RPMI7951 (cell line): Measurements from ENCODE around the gene RNF123. TPM values are rescaled to one million over a fixed set of nuclear protein-coding genes. Genes with fewer than 3 reads are reported as not detected.

Experiments
- DNase-seq: peaks from one replicate; pipeline ENCODE4 v3.0.0-alpha.2; 2012; ENCODE audit warnings: low read depth
- total RNA-seq: library from RNA; depleted of rRNA; stranded (reverse); fragments of >200 nt; shearing (Covaris generic); gene quantifications from 2 replicates; pipeline ENCODE4 v1.2.3, GENCODE V29; 2014

RNF123 gene
- total RNA-seq, 1 experiment from 2014 or later, result 17.4 TPM

GRCh38 chr3:49658711-49659110 is 30.6 kb upstream of the RNF123 start:
- no peak for DNase-seq

GRCh38 chr3:49659756-49660155 is 29.6 kb upstream of the RNF123 start:
- no peak for DNase-seq

DNA sequence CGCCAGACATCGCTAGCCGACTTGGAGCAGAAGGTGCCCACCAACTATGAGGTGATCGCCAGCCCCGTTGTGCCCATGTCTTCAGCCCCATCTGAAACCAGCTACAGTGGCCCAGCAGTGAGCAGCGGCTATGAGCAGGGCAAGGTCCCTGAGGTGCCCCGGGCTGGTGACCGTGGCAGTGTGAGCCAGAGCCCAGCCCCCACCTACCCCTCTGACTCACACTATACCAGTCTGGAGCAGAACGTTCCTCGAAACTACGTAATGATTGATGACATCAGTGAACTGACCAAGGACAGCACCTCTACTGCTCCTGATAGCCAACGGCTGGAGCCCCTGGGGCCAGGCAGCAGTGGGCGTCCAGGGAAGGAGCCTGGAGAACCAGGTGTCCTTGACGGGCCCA is 28.1 kb upstream of the RNF123 start:
- DNase-seq, result peak; percentile 29

GRCh38 chr3:49662021-49662420 is 27.3 kb upstream of the RNF123 start:
- no peak for DNase-seq

GRCh38 chr3:49662720-49663413 is 26.5 kb upstream of the RNF123 start:
- DNase-seq, result no peak

GRCh38 chr3:49663831-49664230 is 25.5 kb upstream of the RNF123 start:
- DNase-seq, result no peak

- no peak for DNase-seq
Measured at GRCh38 chr3:49664300-49664699, 25.1 kb upstream of the RNF123 start.

DNA sequence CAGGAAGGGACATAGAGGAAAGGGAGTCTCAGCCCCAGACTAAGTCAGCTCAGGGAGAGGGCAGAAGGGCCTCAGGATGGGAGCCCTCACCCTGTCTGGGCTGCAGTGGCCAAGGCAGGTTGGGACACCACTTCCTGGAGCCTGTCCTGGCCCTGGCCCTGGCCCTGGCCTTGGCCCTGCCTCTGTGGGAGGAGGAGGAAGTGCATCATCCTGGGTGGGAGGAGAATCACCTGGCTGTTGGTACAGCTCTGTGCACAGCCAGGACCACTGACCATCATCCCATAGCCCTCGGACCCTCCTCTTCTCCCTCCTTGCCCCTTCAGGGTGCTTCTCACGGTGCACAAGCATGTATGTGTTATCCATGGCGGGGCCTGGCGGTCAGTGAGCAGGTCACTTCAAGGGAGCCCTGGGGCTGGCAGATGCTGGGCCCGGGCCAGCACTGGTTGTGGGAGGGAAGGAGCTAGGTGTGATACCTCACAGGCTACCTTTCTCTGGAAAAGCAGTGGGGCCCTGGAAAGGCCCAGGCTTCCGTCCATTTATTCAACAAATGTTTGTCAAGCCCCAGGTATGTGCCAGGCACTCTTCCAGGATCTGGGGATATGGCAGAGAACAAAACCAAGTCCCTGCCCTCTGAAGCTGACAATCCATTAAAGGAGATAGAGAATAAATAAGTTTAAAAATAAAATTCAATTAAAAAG is 23.4 kb upstream of the RNF123 start:
- DNase-seq, result no peak

DNA sequence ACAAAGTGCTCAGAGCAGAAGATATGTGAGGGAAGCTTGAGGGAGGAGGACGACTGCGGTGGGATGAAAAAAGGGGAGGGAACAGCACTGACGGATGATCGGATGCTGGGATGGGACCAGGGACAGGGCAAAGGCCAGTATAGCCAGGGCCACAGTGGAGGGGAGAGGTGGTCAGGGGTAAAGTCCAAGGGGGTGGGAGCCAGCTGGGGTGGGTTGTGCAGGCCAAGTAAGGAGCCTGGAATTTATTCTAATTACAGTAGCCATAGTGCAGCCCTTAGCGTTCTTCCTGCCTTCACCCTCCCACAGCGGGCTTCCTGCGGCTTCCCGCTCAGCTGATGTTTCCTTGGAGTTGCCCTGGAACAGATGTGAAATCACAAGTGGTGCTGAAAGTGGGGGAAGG is 22.8 kb upstream of the RNF123 start:
- DNase-seq, result peak; percentile 43

GRCh38 chr3:49667701-49668413 is 21.5 kb upstream of the RNF123 start:
- no peak for DNase-seq

DNA sequence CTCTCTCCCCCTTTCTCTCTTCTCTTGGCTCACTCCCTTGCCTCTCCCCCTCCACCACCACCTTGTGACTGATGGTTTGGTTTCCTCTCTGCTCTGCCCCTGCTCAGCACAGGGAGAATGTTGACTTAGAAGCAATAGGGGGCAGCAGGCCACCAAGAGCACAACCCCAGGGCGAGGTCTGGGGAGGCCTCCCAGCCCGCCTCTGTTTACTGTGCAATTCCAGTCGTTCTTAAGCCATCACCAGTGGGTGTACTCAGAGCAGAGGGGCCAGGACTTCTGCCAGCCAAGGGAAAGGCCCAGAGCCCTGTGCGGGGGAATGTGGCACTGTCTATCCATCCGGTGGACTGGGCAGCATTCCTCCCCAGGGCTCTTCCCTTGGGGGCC is 21.0 kb upstream of the RNF123 start:
- DNase-seq, result no peak

GRCh38 chr3:49668861-49669260 is 20.5 kb upstream of the RNF123 start:
- DNase-seq, result peak; percentile 20

DNA sequence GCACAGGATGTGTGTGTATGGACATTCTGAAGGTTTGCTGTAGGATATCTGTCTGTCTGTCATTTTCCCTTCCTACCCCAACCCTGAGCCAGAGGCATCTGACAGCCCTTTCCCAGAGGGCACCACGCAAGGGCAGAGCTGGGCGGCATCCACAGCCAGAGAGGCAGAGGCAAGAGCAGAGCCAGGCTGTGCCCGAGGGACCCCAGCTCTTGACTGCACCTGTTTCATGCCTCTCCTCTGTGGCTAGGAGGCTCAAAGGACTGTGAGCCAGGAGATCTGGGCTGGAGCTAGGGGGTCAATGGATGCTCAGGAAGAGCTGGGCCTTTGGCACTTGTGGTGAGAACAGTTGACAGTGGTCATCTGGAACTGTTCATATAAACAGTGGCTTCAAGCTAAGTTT is 20.0 kb upstream of the RNF123 start:
- no peak for DNase-seq

DNA sequence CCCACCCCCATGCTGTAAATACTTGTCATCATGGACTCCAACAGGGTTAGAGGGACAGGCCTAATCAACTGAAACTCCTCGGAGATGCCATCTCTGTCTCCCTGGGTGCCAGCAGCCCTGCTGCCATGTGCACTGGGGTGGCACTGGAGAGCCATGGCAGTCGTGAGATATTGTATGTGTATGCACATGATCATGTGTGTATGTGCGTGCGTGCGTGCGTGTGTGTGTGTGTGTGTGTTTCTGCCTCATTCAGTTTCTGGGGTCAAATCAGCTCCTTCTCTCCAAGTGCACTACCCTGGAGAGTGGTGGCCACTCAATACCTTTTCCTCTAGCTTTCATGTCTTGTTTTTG is 18.4 kb upstream of the RNF123 start:
- no peak for DNase-seq

DNA sequence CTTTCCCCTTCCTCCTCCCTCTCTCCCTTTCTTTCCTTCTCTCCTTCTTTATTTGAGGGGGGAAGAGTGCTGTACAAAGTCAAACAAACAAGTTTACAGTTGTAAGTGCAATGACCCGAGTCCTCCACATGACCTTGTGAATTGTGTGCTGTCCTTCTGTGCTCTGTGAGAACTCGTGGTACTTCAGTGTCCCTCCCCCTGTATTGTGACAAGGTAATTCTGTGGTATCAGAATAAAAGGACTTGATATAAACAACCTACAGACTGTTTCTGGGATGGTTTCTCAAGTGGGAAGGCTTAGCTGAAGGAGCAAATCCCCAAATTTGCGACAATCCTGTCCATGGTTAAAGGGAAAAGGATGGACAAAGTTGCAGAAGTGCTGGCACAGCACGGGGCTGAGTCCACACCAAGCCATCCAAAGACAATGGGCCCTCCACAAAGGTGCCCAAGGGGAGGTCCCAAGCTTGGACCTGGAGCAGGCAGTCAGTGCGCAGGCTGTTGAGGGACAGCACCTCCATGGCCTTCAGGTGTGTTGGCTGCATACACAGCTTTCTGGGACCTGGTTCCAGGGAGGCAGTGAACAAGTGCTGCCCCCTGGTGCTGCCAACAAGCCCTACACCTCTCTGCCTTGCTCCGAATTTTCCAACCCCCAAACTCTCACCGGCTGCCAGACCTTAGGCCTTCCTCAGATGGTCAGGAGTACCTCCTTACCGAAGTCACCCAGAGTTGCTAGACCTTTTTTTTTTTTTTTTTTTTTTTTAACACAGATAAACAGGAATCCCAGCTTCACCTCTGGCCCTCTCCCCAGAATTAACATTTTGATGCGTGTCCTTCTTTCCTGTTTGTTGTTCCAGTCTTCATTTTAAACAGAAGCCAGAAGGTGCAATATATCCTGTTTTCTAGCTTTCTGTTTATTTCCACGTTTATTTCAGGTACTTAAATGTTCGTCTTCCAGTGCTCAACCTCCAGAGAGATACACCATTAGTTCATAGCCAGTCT is 17.8 kb upstream of the RNF123 start:
- DNase-seq, result peak; percentile 47

DNA sequence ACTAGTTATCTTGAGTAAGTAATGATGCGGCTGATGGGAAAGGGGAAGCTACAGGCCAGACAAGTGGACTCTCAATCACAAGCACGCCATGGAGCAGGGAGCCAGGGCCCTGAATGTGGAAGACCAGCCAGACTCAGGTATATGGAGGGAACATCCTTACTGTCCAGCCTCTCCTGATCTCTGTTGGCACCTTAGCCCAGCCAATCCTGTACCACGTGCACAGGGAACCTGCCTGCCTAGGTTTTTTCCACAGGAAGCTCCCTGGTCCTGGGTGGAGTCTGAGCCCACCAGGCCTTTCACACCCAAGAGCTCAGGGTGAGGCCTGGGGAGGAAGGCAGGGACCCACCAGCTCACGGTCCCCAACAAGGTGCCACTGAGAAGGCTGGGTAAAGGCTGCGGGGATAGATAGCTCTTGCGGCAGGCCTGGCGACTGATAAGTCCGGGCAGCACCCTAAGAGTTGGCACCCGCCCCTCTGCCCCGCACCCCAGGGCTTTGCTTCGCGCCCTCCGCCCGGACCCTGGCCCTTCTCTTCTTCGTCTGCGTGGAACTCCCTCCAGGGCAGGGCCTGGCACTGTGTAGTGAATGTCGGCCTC is 16.1 kb upstream of the RNF123 start:
- no peak for DNase-seq

- DNase-seq, result peak; percentile 97
Measured at GRCh38 chr3:49673715-49674496, 15.5 kb upstream of the RNF123 start, which contains the start of gene APEH. Gene APEH (plus strand): TSS chr3:49674351. CDS start chr3:49674402, 51 bp downstream.

DNA sequence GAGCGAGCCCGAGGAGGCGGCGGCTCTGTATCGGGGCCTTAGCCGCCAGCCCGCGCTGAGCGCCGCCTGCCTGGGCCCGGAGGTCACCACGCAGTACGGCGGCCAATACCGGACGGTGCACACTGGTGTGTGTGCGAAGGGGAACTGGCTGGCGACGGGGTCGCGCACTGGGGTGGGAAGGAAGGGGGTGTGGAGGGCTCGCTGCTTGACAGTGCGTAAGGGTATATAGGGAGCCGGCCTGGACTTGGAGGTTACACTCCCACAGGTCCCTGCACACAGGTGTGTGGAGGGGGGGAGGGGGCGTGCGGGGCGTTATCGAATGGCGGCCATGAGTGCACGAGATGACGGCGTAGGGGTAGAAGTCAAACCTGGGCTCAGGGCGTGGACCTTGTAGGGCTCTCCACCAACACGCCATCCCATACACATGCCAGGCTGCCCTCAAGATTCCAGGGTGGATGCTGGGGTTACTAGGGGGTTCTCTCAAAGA is 14.8 kb upstream of the RNF123 start:
- no peak for DNase-seq

- no peak for DNase-seq
Measured at GRCh38 chr3:49675912-49676311, 13.4 kb upstream of the RNF123 start.

GRCh38 chr3:49680493-49681231 is 8.7 kb upstream of the RNF123 start:
- no peak for DNase-seq
